Spleen (tissue), 11 donors: ENCODE results near the gene MEGF6. TPM values are rescaled to one million over a fixed set of nuclear protein-coding genes. Genes with fewer than 3 reads are reported as not detected.

Experiments used
- DNase-seq: peaks from one replicate; pipeline ENCODE4 v3.0.0-alpha.2; 2020
- H3K27ac ChIP-seq, 8 donors: fragments of 200-600 bp; sonication (generic) in 7 of 8; 1 replicate in 4 of 8; 2 replicates in 4 of 8; pipeline versions ENCODE4 v1.5.0 to v1.8.0; 2016 to 2021; ENCODE audit warnings: inconsistent platforms in 4 of 8, mild to moderate bottlenecking in 4 of 8, moderate library complexity in 1 of 8
- H3K27me3 ChIP-seq, 7 donors: fragments of 200-600 bp; sonication (generic) in 6 of 7; replicated peaks in 1 of 7; 1 replicate in 4 of 7; 2 replicates in 3 of 7; pipeline versions ENCODE4 v1.5.0 to v1.8.0; 2016 to 2021; ENCODE audit warnings: inconsistent platforms in 3 of 7, mild to moderate bottlenecking in 1 of 7
- H3K36me3 ChIP-seq, 6 donors: fragments of 200-600 bp; sonication (generic) in 5 of 6; 1 replicate in 4 of 6; 2 replicates in 2 of 6; pipeline versions ENCODE4 v1.5.0 to v1.8.0; 2016 to 2021; ENCODE audit warnings: inconsistent platforms in 2 of 6
- H3K4me1 ChIP-seq, 6 donors: fragments of 200-600 bp; sonication (generic) in 5 of 6; 1 replicate in 3 of 6; 2 replicates in 3 of 6; pipeline versions ENCODE4 v1.5.0 to v1.8.0; 2016 to 2021; ENCODE audit warnings: inconsistent platforms in 3 of 6
- H3K4me3 ChIP-seq, 8 donors: fragments of 200-600 bp; sonication (generic) in 7 of 8; 1 replicate in 4 of 8; 2 replicates in 4 of 8; pipeline versions ENCODE4 v1.5.0 to v1.8.0; 2016 to 2021; ENCODE audit warnings: inconsistent platforms in 4 of 8, mild to moderate bottlenecking in 4 of 8, moderate library complexity in 2 of 8
- H3K9me3 ChIP-seq, 8 donors: fragments of 200-600 bp; sonication (generic) in 7 of 8; 1 replicate in 4 of 8; 2 replicates in 4 of 8; pipeline versions ENCODE4 v1.5.0 to v1.8.0; 2016 to 2021; ENCODE audit warnings: inconsistent platforms in 4 of 8
- CTCF ChIP-seq, 11 experiments: fragments of 200-600 bp in 7 of 11; fragments of 450-650 bp in 4 of 11; sonication (generic) in 4 of 11; IDR thresholded peaks in 8 of 11; conservative IDR thresholded peaks in 3 of 11; 1 replicate in 7 of 11; 2 replicates in 4 of 11; pipeline versions ENCODE4 v1.4.0 to v1.8.0; 2016 to 2021; ENCODE audit warnings: antibody characterized with exemption in 11 of 11, inconsistent platforms in 4 of 11, mild to moderate bottlenecking in 1 of 11
- POLR2A ChIP-seq, 3 donors: fragments of 450-650 bp; IDR thresholded peaks; one replicate each; pipeline ENCODE4 v1.5.1; 2017; ENCODE audit warnings: antibody characterized with exemption in 3 of 3, mild to moderate bottlenecking in 1 of 3
- POLR2AphosphoS5 ChIP-seq, 3 donors: sonication (generic); formaldehyde crosslinking; IDR thresholded peaks; one replicate each; pipeline ENCODE4 v1.5.1; 2017; ENCODE audit warnings: antibody characterized with exemption in 3 of 3
- WGBS, 5 donors: extraction: QIAGEN DNeasy Blood & Tissue Kit in 3 of 5; methylation state at CpG; one replicate each; pipeline versions ENCODE4 v1.1.5 to v1.1.7; 2013 to 2018; 5-methylcytosine and 5-hydroxymethylcytosine counted together
- intact Hi-C: fragments of 100-400 bp; cut with DNase I; formaldehyde crosslinking; loops from one replicate; pipeline ENCODE4 v1.15.0; 2023; ENCODE audit warnings: low total_unique reads
- polyA plus RNA-seq, 3 donors: library from polyadenylated mRNA; stranded (reverse); fragments of 200-250 nt; gene quantifications; one replicate each; pipeline ENCODE4 v1.2.1, GENCODE V29; 2013
- total RNA-seq, 7 donors: library from RNA; depleted of rRNA in 3 of 7; stranded (reverse); fragments of >200 nt in 3 of 7; fragmentation: NEBNext Ultra II Directional in 4 of 7; extraction: Animal tissue kit (Norgen Biotek cat#: 25700) in 4 of 7; gene quantifications; one replicate each; pipeline versions ENCODE4 v1.1.0 to v1.2.1, GENCODE V29; 2016 to 2021
- donor health status: healthy with polysubstance abuse.
- donor health status: DM: no; HTN: no; CAD: no; lungs with moderate emphysema.
- donor health status: DM: no; HTN: no; CAD: no.
- donor health status: Bipolar disorder and iron deficiency.
- donor health status: healthy.
- donor health status: DM: no; HTN: no; CAD: no.
- donor health status: DM: yes; HTN: yes; CAD: no.

MEGF6 gene
- total and polyA plus RNA-seq, 10 donors, result 8.7 to 39.5 (median 20.3) TPM

- H3K4me3 ChIP-seq, result peak within 1 kb of the TSS; percentile 78 to 98 (median 94)
- peak within 1 kb of the TSS in 7 of 8 donors; percentile 29 to 83 (median 65) for H3K27ac ChIP-seq
- peaks cover 0 to 34% (median 27%) of the 10 kb centered on the region in 6 donors for H3K36me3 ChIP-seq
- peak; percentile 95 for DNase-seq
- H3K27me3 ChIP-seq, result peaks cover 10 to 46% (median 42%) of the 10 kb centered on the region in 7 donors
- WGBS, 5 donors, result 3 to 5% (median 4%) methylated on average over 52 to 60 of the region's 60 CpGs
- TF ChIP-seq CTCF (IDR thresholded peaks at IDR 0.05 in 8 of 11, conservative IDR thresholded peaks at IDR 0.05 in 3 of 11), result peak in 6 of 11 experiments; percentile 18 to 53 (median 34)
- peak in 1 of 3 donors; percentile 80 for TF ChIP-seq POLR2A (IDR thresholded peaks at IDR 0.05)
- peak; percentile 94 to 96 (median 96) for TF ChIP-seq POLR2AphosphoS5 (IDR thresholded peaks at IDR 0.05)
- intact Hi-C loops, result no loop called here
- peaks cover 25 to 64% (median 50%) of the 10 kb centered on the region in 6 donors for H3K4me1 ChIP-seq
- no peaks in the 10 kb centered on the region for H3K9me3 ChIP-seq
These were observed 38.3 kb upstream of the MEGF6 start, which contains the start of gene WRAP73 for GRCh38 chr1:3649342-3650247. TSS of gene WRAP73 (minus strand) at chr1:3650103. CDS start at chr1:3649999, 104 bp downstream.

GRCh38 chr1:3646596-3646995 is 35.3 kb upstream of the MEGF6 start:
- Histone ChIP-seq H3K27ac (no peak overlapping the region), H3K9me3 (no peaks in the 10 kb centered on the region), H3K4me1 (peaks cover 19 to 45% (median 35%) of the 10 kb centered on the region in 6 donors), H3K27me3 (peaks cover 8 to 16% (median 15%) of the 10 kb centered on the region in 7 donors), H3K36me3 (peaks cover 0 to 58% (median 35%) of the 10 kb centered on the region in 6 donors), H3K4me3 (no peak overlapping the region)
- intact Hi-C loops, result no loop called here
- TF ChIP-seq POLR2AphosphoS5 (IDR thresholded peaks at IDR 0.05) (no peak), CTCF (IDR thresholded peaks at IDR 0.05 in 8 of 11, conservative IDR thresholded peaks at IDR 0.05 in 3 of 11) (no peak), POLR2A (IDR thresholded peaks at IDR 0.05) (no peak)
- WGBS, 5 donors, result 94 to 98% (median 95%) methylated on average over 20 of the region's 20 CpGs
- DNase-seq, result peak; percentile 39

GRCh38 chr1:3645666-3646355 is 34.5 kb upstream of the MEGF6 start:
- H3K27ac ChIP-seq, result no peak overlapping the region
- peaks cover 12 to 38% (median 27%) of the 10 kb centered on the region in 6 donors for H3K4me1 ChIP-seq
- DNase-seq, result peak; percentile 55
- intact Hi-C loops, result no loop called here
- WGBS, 5 donors, result 91 to 96% (median 93%) methylated on average over 27 of the region's 27 CpGs
- no peaks in the 10 kb centered on the region for H3K9me3 ChIP-seq
- no peak overlapping the region for H3K4me3 ChIP-seq
- H3K27me3 ChIP-seq, result peaks cover 0 to 8% (median 7%) of the 10 kb centered on the region in 7 donors
- peaks cover 0 to 66% (median 37%) of the 10 kb centered on the region in 6 donors for H3K36me3 ChIP-seq
- TF ChIP-seq POLR2A (IDR thresholded peaks at IDR 0.05) (no peak), CTCF (IDR thresholded peaks at IDR 0.05 in 8 of 11, conservative IDR thresholded peaks at IDR 0.05 in 3 of 11) (no peak), POLR2AphosphoS5 (IDR thresholded peaks at IDR 0.05) (no peak)
